GM23338 (cell line): ENCODE measurements around the gene SLC39A7. TPM values are rescaled to one million over a fixed set of nuclear protein-coding genes. Genes with fewer than 3 reads are reported as not detected.

ENCODE experiments used
- ATAC-seq: fragments of 200-7000 bp; cut with Tn5 transposase; 3 replicates; pipeline ENCODE4 v1.9.1; 2020
- DNase-seq: peaks from one replicate; pipeline ENCODE4 v3.0.0-alpha.2; 2015; ENCODE audit warnings: low spot score
- H2AFZ ChIP-seq: fragments of 200-600 bp; sonication (generic); 2 replicates; pipeline ENCODE4 v1.8.0; 2016; ENCODE audit warnings: antibody characterized with exemption, mild to moderate bottlenecking, moderate library complexity
- H3F3A ChIP-seq: fragments of 200-600 bp; sonication (generic); replicated peaks from 2 replicates; pipeline ENCODE4 v1.8.0; 2017; ENCODE audit warnings: antibody characterized with exemption, mixed run types, low read depth
- H3K27ac ChIP-seq: fragments of 200-600 bp; sonication (generic); 2 replicates; pipeline ENCODE4 v1.6.1; 2016; ENCODE audit warnings: low read depth
- H3K27me3 ChIP-seq: fragments of 200-600 bp; sonication (generic); 2 replicates; pipeline ENCODE4 v1.8.0; 2016; ENCODE audit warnings: mild to moderate bottlenecking, mixed run types, moderate library complexity; ENCODE audit not compliant: insufficient read depth
- H3K36me3 ChIP-seq: fragments of 200-600 bp; sonication (generic); 2 replicates; pipeline ENCODE4 v1.8.0; 2016; ENCODE audit warnings: mild to moderate bottlenecking; ENCODE audit not compliant: insufficient read depth
- H3K4me1 ChIP-seq: fragments of 200-600 bp; sonication (generic); 2 replicates; pipeline ENCODE4 v1.8.0; 2016; ENCODE audit warnings: mild to moderate bottlenecking, moderate library complexity; ENCODE audit not compliant: insufficient read depth
- H3K4me2 ChIP-seq: fragments of 200-600 bp; sonication (generic); 2 replicates; pipeline ENCODE4 v1.7.1; 2017; ENCODE audit warnings: mixed run types
- H3K4me3 ChIP-seq: fragments of 200-600 bp; sonication (generic); 2 replicates; pipeline ENCODE4 v1.6.1; 2016; ENCODE audit warnings: mixed run types
- H3K79me2 ChIP-seq: fragments of 200-600 bp; sonication (generic); replicated peaks from 2 replicates; pipeline ENCODE4 v1.8.0; 2017; ENCODE audit warnings: mild to moderate bottlenecking; ENCODE audit not compliant: insufficient read depth
- H3K9me2 ChIP-seq: fragments of 200-600 bp; sonication (generic); 2 replicates; pipeline ENCODE4 v1.8.0; 2017; ENCODE audit not compliant: insufficient read depth
- H4K20me1 ChIP-seq: fragments of 200-600 bp; sonication (generic); replicated peaks from 2 replicates; pipeline ENCODE4 v1.8.0; 2017; ENCODE audit warnings: mild to moderate bottlenecking; ENCODE audit not compliant: insufficient read depth
- H3K27ac Mint-ChIP-seq: 2 replicates; pipeline ENCODE4 v1.8.0; 2020; ENCODE audit warnings: inconsistent platforms, mild to moderate bottlenecking, moderate library complexity, mixed read lengths
- H3K27me3 Mint-ChIP-seq: 3 replicates; pipeline ENCODE4 v1.8.0; 2022; ENCODE audit warnings: low read depth, mild to moderate bottlenecking, moderate library complexity, mixed read lengths, inconsistent platforms; ENCODE audit not compliant: insufficient read depth, poor library complexity
- H3K36me3 Mint-ChIP-seq: 3 replicates; pipeline ENCODE4 v1.8.0; 2021; ENCODE audit warnings: low read depth, mild to moderate bottlenecking, inconsistent platforms, moderate library complexity, mixed read lengths
- H3K4me1 Mint-ChIP-seq: 3 replicates; pipeline ENCODE4 v1.8.0; 2020; ENCODE audit warnings: mild to moderate bottlenecking, inconsistent platforms, mixed read lengths
- H3K4me3 Mint-ChIP-seq: 3 replicates; pipeline ENCODE4 v1.8.0; 2021; ENCODE audit warnings: moderate library complexity, mild to moderate bottlenecking, inconsistent platforms, mixed read lengths
- H3K9me3 Mint-ChIP-seq: 3 replicates; pipeline ENCODE4 v1.8.0; 2020; ENCODE audit warnings: moderate library complexity, mild to moderate bottlenecking, inconsistent platforms, mixed read lengths
- CREB1 ChIP-seq: fragments of 250-450 bp; sonication (Bioruptor Pico); IDR thresholded peaks from 2 replicates; pipeline ENCODE4 v1.5.0; 2020; ENCODE audit warnings: low read depth, mild to moderate bottlenecking, moderate library complexity
- EZH2 ChIP-seq: fragments of 200-600 bp; sonication (generic); IDR thresholded peaks from one replicate; pipeline ENCODE4 v1.8.0; 2017; ENCODE audit warnings: antibody characterized with exemption, mild to moderate bottlenecking, low read depth; ENCODE audit not compliant: unreplicated experiment
- EZH2phosphoT487 ChIP-seq: fragments of 200-600 bp; sonication (generic); IDR thresholded peaks from one replicate; pipeline ENCODE4 v1.8.1; 2018; ENCODE audit warnings: antibody characterized with exemption; ENCODE audit not compliant: unreplicated experiment
- JUNB ChIP-seq: IDR thresholded peaks from one replicate; pipeline ENCODE4 v1.6.1; 2016; ENCODE audit warnings: antibody characterized with exemption; ENCODE audit not compliant: unreplicated experiment
- NANOG ChIP-seq: IDR thresholded peaks from 2 replicates; pipeline ENCODE4 v1.6.1; 2016; ENCODE audit warnings: antibody characterized with exemption, borderline replicate concordance
- POLR2AphosphoS5 ChIP-seq: IDR thresholded peaks from 2 replicates; pipeline ENCODE4 v1.6.1; 2016; ENCODE audit warnings: antibody characterized with exemption, low read depth
- STAT1 ChIP-seq: IDR thresholded peaks from one replicate; pipeline ENCODE4 v1.6.1; 2016; ENCODE audit warnings: antibody characterized with exemption; ENCODE audit not compliant: unreplicated experiment
- ZNF114 ChIP-seq: fragments of 250-450 bp; sonication (Bioruptor Pico); IDR thresholded peaks from 2 replicates; pipeline ENCODE4 v1.5.0; 2020; ENCODE audit warnings: mild to moderate bottlenecking, moderate library complexity
- ZNF331 ChIP-seq: fragments of 250-450 bp; sonication (Bioruptor Pico); IDR thresholded peaks from 2 replicates; pipeline ENCODE4 v1.5.0; 2020; ENCODE audit warnings: low read depth, mild to moderate bottlenecking, moderate library complexity
- polyA plus RNA-seq: library from polyadenylated mRNA; unstranded; fragments of >200 nt; fragmentation: Nextera tagmentation; extraction: Ambion mirVana; gene quantifications from 2 replicates; pipeline ENCODE4 v1.2.1, GENCODE V29; 2016
- total RNA-seq: library from RNA; depleted of rRNA; stranded (reverse); fragments of >200 nt; shearing (Covaris generic); gene quantifications from 2 replicates; pipeline ENCODE4 v1.2.3, GENCODE V29; 2014
- TF ChIP-seq, protein P1 (sequence below), 2 experiments: fragments of 200-600 bp in 1 of 2; sonication (generic) in 1 of 2; conservative IDR thresholded peaks; 2 replicates each; pipeline versions ENCODE4 v1.5.1 to v1.6.1; 2016 to 2017; ENCODE audit warnings: antibody characterized with exemption in 2 of 2, low read depth in 2 of 2, mild to moderate bottlenecking in 2 of 2, moderate library complexity in 1 of 2
- TF ChIP-seq, protein P2 (sequence below): IDR thresholded peaks from 2 replicates; pipeline ENCODE4 v1.6.1; 2016; ENCODE audit warnings: antibody characterized with exemption
- TF ChIP-seq, protein P3 (sequence below): IDR thresholded peaks from one replicate; pipeline ENCODE4 v1.6.1; 2018; ENCODE audit warnings: antibody characterized with exemption; ENCODE audit not compliant: unreplicated experiment
- TF ChIP-seq, protein P4 (sequence below): fragments of 250-450 bp; sonication (Bioruptor Pico); IDR thresholded peaks from 2 replicates; pipeline ENCODE4 v1.5.0; 2020; ENCODE audit warnings: mild to moderate bottlenecking, moderate library complexity

SLC39A7 gene
- total and polyA plus RNA-seq, 2 experiments from 2014 or later: 9.0 to 75.9 TPM

DNA sequence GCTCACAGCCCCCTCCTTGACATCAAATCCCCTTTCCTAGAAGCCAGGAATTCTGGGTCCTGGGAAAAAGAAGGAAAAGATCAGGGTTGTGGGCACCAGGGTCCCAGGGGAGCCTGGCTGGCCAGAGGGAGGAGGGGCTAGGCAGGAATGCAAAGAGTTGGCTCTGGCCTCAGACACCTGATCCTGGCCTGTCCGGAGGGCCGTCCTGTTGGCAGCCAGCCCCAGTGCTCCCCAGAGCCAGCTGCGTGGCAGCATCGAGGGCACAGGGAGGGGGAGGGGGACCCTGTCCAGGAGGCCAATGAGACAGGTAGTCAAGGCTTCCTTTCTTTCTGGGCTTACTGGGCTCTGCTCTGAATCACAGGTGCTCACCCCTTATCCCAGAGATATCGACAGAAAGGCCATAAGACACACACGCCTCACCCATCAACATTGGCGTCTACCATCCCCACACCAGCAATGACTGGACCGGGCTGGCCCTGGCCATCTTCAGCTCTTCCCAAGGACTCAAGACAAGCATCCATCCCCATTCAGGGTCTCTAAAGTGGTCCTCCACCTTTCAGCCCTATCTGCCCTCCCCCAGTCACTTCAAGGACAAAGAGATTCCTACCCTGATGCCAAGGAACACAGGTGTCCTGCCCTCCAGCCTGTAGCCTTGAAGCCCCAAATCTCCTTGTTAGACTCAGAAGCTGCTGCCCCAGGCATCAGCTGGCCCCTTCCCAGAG lies 9.1 kb upstream of the SLC39A7 start:
- Mint-ChIP-seq H3K27me3 (peaks cover 18% of the 10 kb centered on the region), H3K9me3 (no peaks in the 10 kb centered on the region), H3K4me1 (peaks cover 13% of the 10 kb centered on the region), H3K27ac (no peak overlapping the region), H3K36me3 (peaks cover 22% of the 10 kb centered on the region), H3K4me3 (peak overlapping the region; percentile 90)
- ATAC-seq (peak; percentile 50), DNase-seq (peak; percentile 50)
- H3F3A ChIP-seq: 0 out of 2 replicates have a peak, but pooled peaks cover 2% of the 10 kb centered on the region
- H3K4me1 ChIP-seq: peaks cover 11% of the 10 kb centered on the region
- H3K27me3 ChIP-seq: peaks cover 27% of the 10 kb centered on the region
- H3K79me2 ChIP-seq: no peaks in the 10 kb centered on the region
- peak overlapping the region; percentile 100 for H3K4me2 ChIP-seq
- H3K9me2 ChIP-seq: no peaks in the 10 kb centered on the region
- H3K27ac ChIP-seq: no peak overlapping the region
- no peak overlapping the region; the same call in 1 of the 2 replicates for H2AFZ ChIP-seq
- no peaks in the 10 kb centered on the region; the same call in 1 of the 2 replicates for H3K36me3 ChIP-seq
- no peak for TF ChIP-seq ZNF114 (CRISPR knock-in tag)
- no peak for TF ChIP-seq NANOG
- TF ChIP-seq JUNB: no peak
- TF ChIP-seq ZNF331 (CRISPR knock-in tag): no peak
- TF ChIP-seq, protein P1, sequence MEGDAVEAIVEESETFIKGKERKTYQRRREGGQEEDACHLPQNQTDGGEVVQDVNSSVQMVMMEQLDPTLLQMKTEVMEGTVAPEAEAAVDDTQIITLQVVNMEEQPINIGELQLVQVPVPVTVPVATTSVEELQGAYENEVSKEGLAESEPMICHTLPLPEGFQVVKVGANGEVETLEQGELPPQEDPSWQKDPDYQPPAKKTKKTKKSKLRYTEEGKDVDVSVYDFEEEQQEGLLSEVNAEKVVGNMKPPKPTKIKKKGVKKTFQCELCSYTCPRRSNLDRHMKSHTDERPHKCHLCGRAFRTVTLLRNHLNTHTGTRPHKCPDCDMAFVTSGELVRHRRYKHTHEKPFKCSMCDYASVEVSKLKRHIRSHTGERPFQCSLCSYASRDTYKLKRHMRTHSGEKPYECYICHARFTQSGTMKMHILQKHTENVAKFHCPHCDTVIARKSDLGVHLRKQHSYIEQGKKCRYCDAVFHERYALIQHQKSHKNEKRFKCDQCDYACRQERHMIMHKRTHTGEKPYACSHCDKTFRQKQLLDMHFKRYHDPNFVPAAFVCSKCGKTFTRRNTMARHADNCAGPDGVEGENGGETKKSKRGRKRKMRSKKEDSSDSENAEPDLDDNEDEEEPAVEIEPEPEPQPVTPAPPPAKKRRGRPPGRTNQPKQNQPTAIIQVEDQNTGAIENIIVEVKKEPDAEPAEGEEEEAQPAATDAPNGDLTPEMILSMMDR (conservative IDR thresholded peaks at IDR 0.05; ENCODE audit: low read depth in 2 of 2): no peak
- TF ChIP-seq EZH2phosphoT487: no peak
- TF ChIP-seq POLR2AphosphoS5: no peak
- TF ChIP-seq EZH2: no peak
- TF ChIP-seq, protein P2, sequence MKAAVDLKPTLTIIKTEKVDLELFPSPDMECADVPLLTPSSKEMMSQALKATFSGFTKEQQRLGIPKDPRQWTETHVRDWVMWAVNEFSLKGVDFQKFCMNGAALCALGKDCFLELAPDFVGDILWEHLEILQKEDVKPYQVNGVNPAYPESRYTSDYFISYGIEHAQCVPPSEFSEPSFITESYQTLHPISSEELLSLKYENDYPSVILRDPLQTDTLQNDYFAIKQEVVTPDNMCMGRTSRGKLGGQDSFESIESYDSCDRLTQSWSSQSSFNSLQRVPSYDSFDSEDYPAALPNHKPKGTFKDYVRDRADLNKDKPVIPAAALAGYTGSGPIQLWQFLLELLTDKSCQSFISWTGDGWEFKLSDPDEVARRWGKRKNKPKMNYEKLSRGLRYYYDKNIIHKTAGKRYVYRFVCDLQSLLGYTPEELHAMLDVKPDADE: no peak
- TF ChIP-seq, protein P3, sequence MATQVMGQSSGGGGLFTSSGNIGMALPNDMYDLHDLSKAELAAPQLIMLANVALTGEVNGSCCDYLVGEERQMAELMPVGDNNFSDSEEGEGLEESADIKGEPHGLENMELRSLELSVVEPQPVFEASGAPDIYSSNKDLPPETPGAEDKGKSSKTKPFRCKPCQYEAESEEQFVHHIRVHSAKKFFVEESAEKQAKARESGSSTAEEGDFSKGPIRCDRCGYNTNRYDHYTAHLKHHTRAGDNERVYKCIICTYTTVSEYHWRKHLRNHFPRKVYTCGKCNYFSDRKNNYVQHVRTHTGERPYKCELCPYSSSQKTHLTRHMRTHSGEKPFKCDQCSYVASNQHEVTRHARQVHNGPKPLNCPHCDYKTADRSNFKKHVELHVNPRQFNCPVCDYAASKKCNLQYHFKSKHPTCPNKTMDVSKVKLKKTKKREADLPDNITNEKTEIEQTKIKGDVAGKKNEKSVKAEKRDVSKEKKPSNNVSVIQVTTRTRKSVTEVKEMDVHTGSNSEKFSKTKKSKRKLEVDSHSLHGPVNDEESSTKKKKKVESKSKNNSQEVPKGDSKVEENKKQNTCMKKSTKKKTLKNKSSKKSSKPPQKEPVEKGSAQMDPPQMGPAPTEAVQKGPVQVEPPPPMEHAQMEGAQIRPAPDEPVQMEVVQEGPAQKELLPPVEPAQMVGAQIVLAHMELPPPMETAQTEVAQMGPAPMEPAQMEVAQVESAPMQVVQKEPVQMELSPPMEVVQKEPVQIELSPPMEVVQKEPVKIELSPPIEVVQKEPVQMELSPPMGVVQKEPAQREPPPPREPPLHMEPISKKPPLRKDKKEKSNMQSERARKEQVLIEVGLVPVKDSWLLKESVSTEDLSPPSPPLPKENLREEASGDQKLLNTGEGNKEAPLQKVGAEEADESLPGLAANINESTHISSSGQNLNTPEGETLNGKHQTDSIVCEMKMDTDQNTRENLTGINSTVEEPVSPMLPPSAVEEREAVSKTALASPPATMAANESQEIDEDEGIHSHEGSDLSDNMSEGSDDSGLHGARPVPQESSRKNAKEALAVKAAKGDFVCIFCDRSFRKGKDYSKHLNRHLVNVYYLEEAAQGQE: no peak
- TF ChIP-seq STAT1: no peak
- TF ChIP-seq, protein P4, sequence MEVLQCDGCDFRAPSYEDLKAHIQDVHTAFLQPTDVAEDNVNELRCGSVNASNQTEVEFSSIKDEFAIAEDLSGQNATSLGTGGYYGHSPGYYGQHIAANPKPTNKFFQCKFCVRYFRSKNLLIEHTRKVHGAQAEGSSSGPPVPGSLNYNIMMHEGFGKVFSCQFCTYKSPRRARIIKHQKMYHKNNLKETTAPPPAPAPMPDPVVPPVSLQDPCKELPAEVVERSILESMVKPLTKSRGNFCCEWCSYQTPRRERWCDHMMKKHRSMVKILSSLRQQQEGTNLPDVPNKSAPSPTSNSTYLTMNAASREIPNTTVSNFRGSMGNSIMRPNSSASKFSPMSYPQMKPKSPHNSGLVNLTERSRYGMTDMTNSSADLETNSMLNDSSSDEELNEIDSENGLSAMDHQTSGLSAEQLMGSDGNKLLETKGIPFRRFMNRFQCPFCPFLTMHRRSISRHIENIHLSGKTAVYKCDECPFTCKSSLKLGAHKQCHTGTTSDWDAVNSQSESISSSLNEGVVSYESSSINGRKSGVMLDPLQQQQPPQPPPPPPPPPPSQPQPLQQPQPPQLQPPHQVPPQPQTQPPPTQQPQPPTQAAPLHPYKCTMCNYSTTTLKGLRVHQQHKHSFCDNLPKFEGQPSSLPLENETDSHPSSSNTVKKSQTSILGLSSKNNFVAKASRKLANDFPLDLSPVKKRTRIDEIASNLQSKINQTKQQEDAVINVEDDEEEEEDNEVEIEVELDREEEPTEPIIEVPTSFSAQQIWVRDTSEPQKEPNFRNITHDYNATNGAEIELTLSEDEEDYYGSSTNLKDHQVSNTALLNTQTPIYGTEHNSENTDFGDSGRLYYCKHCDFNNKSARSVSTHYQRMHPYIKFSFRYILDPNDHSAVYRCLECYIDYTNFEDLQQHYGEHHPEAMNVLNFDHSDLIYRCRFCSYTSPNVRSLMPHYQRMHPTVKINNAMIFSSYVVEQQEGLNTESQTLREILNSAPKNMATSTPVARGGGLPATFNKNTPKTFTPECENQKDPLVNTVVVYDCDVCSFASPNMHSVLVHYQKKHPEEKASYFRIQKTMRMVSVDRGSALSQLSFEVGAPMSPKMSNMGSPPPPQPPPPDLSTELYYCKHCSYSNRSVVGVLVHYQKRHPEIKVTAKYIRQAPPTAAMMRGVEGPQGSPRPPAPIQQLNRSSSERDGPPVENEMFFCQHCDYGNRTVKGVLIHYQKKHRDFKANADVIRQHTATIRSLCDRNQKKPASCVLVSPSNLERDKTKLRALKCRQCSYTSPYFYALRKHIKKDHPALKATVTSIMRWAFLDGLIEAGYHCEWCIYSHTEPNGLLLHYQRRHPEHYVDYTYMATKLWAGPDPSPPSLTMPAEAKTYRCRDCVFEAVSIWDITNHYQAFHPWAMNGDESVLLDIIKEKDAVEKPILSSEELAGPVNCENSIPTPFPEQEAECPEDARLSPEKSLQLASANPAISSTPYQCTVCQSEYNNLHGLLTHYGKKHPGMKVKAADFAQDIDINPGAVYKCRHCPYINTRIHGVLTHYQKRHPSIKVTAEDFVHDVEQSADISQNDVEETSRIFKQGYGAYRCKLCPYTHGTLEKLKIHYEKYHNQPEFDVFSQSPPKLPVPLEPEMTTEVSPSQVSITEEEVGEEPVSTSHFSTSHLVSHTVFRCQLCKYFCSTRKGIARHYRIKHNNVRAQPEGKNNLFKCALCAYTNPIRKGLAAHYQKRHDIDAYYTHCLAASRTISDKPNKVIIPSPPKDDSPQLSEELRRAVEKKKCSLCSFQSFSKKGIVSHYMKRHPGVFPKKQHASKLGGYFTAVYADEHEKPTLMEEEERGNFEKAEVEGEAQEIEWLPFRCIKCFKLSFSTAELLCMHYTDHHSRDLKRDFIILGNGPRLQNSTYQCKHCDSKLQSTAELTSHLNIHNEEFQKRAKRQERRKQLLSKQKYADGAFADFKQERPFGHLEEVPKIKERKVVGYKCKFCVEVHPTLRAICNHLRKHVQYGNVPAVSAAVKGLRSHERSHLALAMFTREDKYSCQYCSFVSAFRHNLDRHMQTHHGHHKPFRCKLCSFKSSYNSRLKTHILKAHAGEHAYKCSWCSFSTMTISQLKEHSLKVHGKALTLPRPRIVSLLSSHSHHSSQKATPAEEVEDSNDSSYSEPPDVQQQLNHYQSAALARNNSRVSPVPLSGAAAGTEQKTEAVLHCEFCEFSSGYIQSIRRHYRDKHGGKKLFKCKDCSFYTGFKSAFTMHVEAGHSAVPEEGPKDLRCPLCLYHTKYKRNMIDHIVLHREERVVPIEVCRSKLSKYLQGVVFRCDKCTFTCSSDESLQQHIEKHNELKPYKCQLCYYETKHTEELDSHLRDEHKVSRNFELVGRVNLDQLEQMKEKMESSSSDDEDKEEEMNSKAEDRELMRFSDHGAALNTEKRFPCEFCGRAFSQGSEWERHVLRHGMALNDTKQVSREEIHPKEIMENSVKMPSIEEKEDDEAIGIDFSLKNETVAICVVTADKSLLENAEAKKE (CRISPR knock-in tag): no peak
- no peak for TF ChIP-seq CREB1
- peak overlapping the region; percentile 94 for H3K4me3 ChIP-seq
- H4K20me1 ChIP-seq: no peaks in the 10 kb centered on the region
